Tibial nerve (tissue), 3 donors: ENCODE results near the gene SLIT3.

Experiments
- POLR2A ChIP-seq, 2 donors: fragments of 450-650 bp; IDR thresholded peaks; one replicate each; pipeline ENCODE4 v1.6.1; 2017; ENCODE audit warnings: antibody characterized with exemption in 2 of 2, mild to moderate bottlenecking in 2 of 2, moderate library complexity in 2 of 2
- TF ChIP-seq, protein P1 (sequence below), 5 experiments: fragments of 200-600 bp in 3 of 5; fragments of 450-650 bp in 2 of 5; sonication (generic) in 3 of 5; IDR thresholded peaks; one replicate each; pipeline ENCODE4 v1.5.1; 2016 to 2019; ENCODE audit warnings: antibody characterized with exemption in 5 of 5, mild to moderate bottlenecking in 3 of 5, moderate library complexity in 2 of 5

- TF ChIP-seq, protein P1, sequence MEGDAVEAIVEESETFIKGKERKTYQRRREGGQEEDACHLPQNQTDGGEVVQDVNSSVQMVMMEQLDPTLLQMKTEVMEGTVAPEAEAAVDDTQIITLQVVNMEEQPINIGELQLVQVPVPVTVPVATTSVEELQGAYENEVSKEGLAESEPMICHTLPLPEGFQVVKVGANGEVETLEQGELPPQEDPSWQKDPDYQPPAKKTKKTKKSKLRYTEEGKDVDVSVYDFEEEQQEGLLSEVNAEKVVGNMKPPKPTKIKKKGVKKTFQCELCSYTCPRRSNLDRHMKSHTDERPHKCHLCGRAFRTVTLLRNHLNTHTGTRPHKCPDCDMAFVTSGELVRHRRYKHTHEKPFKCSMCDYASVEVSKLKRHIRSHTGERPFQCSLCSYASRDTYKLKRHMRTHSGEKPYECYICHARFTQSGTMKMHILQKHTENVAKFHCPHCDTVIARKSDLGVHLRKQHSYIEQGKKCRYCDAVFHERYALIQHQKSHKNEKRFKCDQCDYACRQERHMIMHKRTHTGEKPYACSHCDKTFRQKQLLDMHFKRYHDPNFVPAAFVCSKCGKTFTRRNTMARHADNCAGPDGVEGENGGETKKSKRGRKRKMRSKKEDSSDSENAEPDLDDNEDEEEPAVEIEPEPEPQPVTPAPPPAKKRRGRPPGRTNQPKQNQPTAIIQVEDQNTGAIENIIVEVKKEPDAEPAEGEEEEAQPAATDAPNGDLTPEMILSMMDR (IDR thresholded peaks at IDR 0.05), result no peak
- no peak for TF ChIP-seq POLR2A (IDR thresholded peaks at IDR 0.05)
Observed at GRCh38 chr5:169339869-169340268, 38.9 kb upstream of the SLIT3 start.
